Esophagus mucosa (tissue), 1 donor: ENCODE results near the gene EXOC6. TPM values are rescaled to one million over a fixed set of nuclear protein-coding genes. Genes with fewer than 3 reads are reported as not detected.
"Not testable (repeated sequence)": the region's sequence is repeated elsewhere in the genome, so short reads cannot be mapped to it uniquely, and the experiment has no call there.

ENCODE experiments used
- ATAC-seq: fragments of 200-7000 bp; cut with Tn5 transposase; one replicate; pipeline ENCODE4 v1.9.1; 2020
- total RNA-seq: library from RNA; stranded (reverse); gene quantifications from one replicate; pipeline ENCODE4 v1.2.4, GENCODE V29; 2023
- donor health status: DM: yes; HTN: yes; CAD: no.

The EXOC6 gene
- total RNA-seq, 1 donor from 2014 or later = 3.1 TPM

- no peak for ATAC-seq
Measured at GRCh38 chr10:93083743-93084539, 235.6 kb downstream of the EXOC6 start.

DNA sequence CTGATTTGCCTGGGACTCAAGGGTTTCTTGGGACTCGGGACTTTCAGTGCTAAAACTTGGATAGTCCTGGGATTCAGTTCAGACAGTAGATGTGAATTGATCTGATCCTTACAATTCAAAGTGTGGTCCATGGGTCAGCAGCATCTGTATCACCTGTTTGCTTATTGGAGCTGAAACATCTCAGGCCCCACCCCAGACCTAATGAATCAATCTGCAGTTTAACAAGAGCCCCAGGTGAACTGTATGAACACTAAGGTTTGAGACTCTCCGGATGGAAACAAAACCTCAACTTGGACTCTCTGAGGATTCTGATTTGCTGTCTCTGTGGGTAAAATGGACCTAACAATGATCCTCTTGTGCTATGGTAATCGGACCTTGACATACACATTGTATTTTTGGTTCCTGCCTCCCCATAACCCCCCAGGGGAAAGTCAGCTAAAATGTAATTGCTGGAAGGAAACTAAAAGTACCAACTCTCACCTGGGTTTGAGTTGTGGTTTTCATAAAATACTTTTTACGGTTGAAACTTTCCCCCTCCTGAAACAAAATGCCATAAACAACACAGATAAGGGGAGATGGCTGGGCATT lies 237.0 kb downstream of the EXOC6 start:
- ATAC-seq = no peak

GRCh38 chr10:93086289-93086688 lies 238.0 kb downstream of the EXOC6 start:
- ATAC-seq = no peak

DNA sequence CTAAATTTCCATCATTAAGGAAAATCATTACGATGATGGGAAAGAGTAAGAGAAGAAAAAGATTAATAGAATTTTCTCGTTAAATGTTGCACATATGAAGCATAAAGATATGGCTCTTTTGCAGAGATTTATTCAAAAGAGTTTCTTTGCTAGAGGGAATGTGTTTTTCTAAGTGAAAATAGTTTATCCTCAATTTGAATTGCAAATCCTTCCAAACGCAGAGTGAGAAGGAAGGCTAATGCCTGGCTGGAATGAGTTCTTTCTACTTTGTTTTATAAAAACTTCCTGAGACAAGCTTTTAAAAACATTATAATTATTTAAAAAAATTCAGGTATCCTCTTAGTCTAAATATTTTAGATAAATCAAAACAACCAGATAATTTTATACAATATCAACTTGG lies 239.5 kb downstream of the EXOC6 start:
- ATAC-seq = no peak

GRCh38 chr10:93088466-93088865 lies 240.1 kb downstream of the EXOC6 start:
- ATAC-seq = no peak

- no peak for ATAC-seq
Measured at GRCh38 chr10:93090619-93091018, 242.3 kb downstream of the EXOC6 start.

DNA sequence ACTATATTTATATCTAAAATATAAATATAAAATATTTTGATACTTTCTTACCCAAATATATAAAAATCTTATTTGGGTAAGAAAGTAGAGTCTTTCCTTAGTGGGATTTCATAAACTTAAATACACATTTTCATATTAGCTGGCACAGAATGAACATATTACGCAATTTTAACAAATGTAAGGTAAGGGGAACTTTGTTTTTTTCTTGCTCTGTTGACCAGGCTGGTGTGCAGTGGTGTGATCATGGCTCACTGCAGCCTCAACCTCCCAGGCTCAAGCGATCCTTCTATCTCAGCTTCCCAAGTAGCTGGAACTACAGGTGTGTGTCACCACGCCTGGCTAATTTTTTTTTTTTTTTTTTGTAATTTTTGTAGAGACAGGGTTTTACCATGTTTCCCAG lies 243.6 kb downstream of the EXOC6 start:
- no peak for ATAC-seq

DNA sequence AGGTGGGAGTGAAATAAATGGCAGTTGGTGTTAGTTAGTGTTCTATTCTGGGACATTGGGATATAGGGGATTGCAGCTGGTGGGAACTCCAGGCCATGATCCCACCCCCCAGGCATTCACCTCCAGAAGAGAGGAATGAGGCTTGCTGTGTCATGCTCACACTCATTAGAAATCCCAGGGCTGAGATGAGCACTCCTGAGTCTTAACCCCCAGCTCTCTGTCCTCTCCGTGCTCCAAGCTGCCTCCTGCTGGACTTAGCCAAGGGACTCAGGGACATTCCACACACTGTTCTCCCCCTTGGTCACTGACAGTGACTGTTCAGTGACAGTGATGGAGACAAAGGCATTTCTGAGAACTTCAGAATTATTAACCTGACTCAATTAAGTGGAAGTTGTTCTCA lies 246.9 kb downstream of the EXOC6 start:
- ATAC-seq = no peak

- ATAC-seq = no peak
Measured at GRCh38 chr10:93096901-93097300, 248.6 kb downstream of the EXOC6 start.

- no peak for ATAC-seq
Measured at GRCh38 chr10:93097386-93097785, 249.1 kb downstream of the EXOC6 start.

- no peak for ATAC-seq
Measured at GRCh38 chr10:93098816-93099215, 250.5 kb downstream of the EXOC6 start.

- ATAC-seq = no peak
Measured at GRCh38 chr10:93099670-93100069, 251.3 kb downstream of the EXOC6 start.

DNA sequence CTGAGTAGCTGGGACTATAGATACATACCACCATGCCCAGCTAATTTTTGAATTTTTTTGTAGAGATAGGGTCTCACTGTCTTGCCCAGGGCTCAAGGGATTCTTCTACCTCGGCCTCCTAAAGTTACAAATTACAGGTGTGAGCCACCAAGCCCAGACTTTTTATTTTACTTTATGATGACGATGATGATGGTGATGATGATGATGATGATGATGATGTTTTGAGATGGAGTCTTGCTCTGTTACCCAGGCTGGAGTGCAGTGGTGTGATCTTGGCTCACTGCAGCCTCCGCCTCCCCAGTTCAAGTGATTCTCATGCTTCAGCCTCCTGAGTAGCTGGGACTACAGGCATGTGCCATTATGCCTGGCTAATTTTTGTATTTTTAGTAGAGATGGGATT lies 252.8 kb downstream of the EXOC6 start:
- not testable (repeated sequence) for ATAC-seq

DNA sequence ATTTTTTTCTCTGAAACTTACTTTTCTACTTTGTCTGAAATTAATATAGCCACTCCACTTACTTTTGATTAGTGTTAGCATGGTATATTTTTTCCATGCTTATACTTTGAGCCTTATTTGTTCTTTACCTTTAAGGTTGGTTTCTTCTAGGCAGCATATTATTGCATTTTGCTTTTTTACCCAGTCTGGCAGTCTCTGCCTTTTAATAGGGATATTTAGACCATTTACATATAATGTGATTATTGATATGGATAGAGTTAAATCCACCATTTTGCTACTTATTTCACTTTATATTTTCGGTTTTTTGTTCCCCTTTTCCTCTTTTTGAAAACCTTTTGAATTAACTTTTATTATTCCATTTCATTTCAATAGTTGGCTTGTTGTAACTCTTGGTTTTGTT lies 255.6 kb downstream of the EXOC6 start:
- ATAC-seq = no peak

- no peak for ATAC-seq
Measured at GRCh38 chr10:93106631-93107072, 258.3 kb downstream of the EXOC6 start.

Other genes with a start within 250 kb of the EXOC6 start
- gene HHEX, start 158.6 kb upstream of the EXOC6 start, total RNA-seq = 1.1 TPM
- gene CYP26C1, start 212.3 kb downstream of the EXOC6 start, total RNA-seq = not detected
- gene CYP26A1, start 225.4 kb downstream of the EXOC6 start, total RNA-seq = not detected